ENCODE results near the gene LSM12. TPM values are rescaled to one million over a fixed set of nuclear protein-coding genes. Genes with fewer than 3 reads are reported as not detected.

The LSM12 gene
- total RNA-seq, 1 donor: 59.0 TPM

GRCh38 chr17:44006598-44007345 is 59.7 kb downstream of the LSM12 start:
- H3K9me3 ChIP-seq (ENCODE audit: low read depth, low read length): no peaks in the 10 kb centered on the region
- peaks cover 6% of the 10 kb centered on the region for H3K36me3 ChIP-seq (ENCODE audit: insufficient read depth, low read length)
- peak; percentile 48 for TF ChIP-seq CTCF (IDR thresholded peaks at IDR 0.05; ENCODE audit: extremely low read depth, low read depth, low read length)
- H3K4me1 ChIP-seq (ENCODE audit: insufficient read depth, low read length): peaks cover 40% of the 10 kb centered on the region
- DNase-seq (ENCODE audit: insufficient read length, low spot score, missing footprints): peak; percentile 99
- H3K79me2 ChIP-seq (ENCODE audit: insufficient read depth, low read length): no peaks in the 10 kb centered on the region
- no peaks in the 10 kb centered on the region for H4K20me1 ChIP-seq (ENCODE audit: insufficient read depth, low read length)
- H2AFZ ChIP-seq (ENCODE audit: low read length): peak overlapping the region; percentile 89
- H3K4me2 ChIP-seq (ENCODE audit: insufficient read depth, low read length): peak overlapping the region; percentile 97
- H3K4me3 ChIP-seq (ENCODE audit: insufficient read depth, low read length): peak overlapping the region; percentile 77
- no peak overlapping the region for H3K27ac ChIP-seq (ENCODE audit: low read depth, low read length)
- peaks cover 14% of the 10 kb centered on the region for H3K27me3 ChIP-seq (ENCODE audit: insufficient read depth, low read length)

DNA sequence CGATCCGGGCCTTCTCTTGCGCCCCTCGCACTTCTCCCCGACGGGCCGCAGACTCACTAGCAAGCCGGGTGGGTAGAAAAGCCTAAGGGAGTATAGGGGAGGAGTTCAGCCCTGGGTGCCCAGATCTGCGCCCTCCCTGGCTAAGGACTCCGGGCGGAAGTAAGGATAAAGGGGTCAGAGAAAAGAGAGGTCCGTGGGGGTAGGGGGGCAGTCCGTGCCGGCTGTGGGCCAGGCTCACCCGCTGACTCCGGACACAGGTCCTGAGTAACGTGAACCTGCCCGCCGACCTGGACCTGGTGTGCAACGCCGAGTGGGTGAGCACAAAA is 60.2 kb downstream of the LSM12 start:
- Histone ChIP-seq H3K36me3 (ENCODE audit: insufficient read depth, low read length) (peaks cover 6% of the 10 kb centered on the region), H3K79me2 (ENCODE audit: insufficient read depth, low read length) (no peaks in the 10 kb centered on the region), H3K27me3 (ENCODE audit: insufficient read depth, low read length) (peaks cover 14% of the 10 kb centered on the region), H3K4me2 (ENCODE audit: insufficient read depth, low read length) (peak overlapping the region; percentile 97), H3K4me3 (ENCODE audit: insufficient read depth, low read length) (peak overlapping the region; percentile 77), H3K4me1 (ENCODE audit: insufficient read depth, low read length) (peaks cover 40% of the 10 kb centered on the region), H3K27ac (ENCODE audit: low read depth, low read length) (no peak overlapping the region), H2AFZ (ENCODE audit: low read length) (peak overlapping the region; percentile 76), H4K20me1 (ENCODE audit: insufficient read depth, low read length) (no peaks in the 10 kb centered on the region), H3K9me3 (ENCODE audit: low read depth, low read length) (no peaks in the 10 kb centered on the region)
- TF ChIP-seq CTCF (IDR thresholded peaks at IDR 0.05; ENCODE audit: extremely low read depth, low read depth, low read length): no peak
- DNase-seq (ENCODE audit: insufficient read length, low spot score, missing footprints): peak; percentile 75

GRCh38 chr17:44005527-44006271 is 60.8 kb downstream of the LSM12 start:
- peak overlapping the region; percentile 97 for H3K4me2 ChIP-seq (ENCODE audit: insufficient read depth, low read length)
- H3K27ac ChIP-seq (ENCODE audit: low read depth, low read length): no peak overlapping the region
- peak overlapping the region; percentile 76 for H2AFZ ChIP-seq (ENCODE audit: low read length)
- H3K4me1 ChIP-seq (ENCODE audit: insufficient read depth, low read length): peaks cover 40% of the 10 kb centered on the region
- peak overlapping the region; percentile 77 for H3K4me3 ChIP-seq (ENCODE audit: insufficient read depth, low read length)
- H3K36me3 ChIP-seq (ENCODE audit: insufficient read depth, low read length): peaks cover 6% of the 10 kb centered on the region
- no peak for TF ChIP-seq CTCF (IDR thresholded peaks at IDR 0.05; ENCODE audit: extremely low read depth, low read depth, low read length)
- H3K9me3 ChIP-seq (ENCODE audit: low read depth, low read length): no peaks in the 10 kb centered on the region
- H3K27me3 ChIP-seq (ENCODE audit: insufficient read depth, low read length): peaks cover 14% of the 10 kb centered on the region
- peak; percentile 91 for DNase-seq (ENCODE audit: insufficient read length, low spot score, missing footprints)
- no peaks in the 10 kb centered on the region for H4K20me1 ChIP-seq (ENCODE audit: insufficient read depth, low read length)
- no peaks in the 10 kb centered on the region for H3K79me2 ChIP-seq (ENCODE audit: insufficient read depth, low read length)
